Measurements from ENCODE around the gene AGBL5. TPM values are rescaled to one million over a fixed set of nuclear protein-coding genes. Genes with fewer than 3 reads are reported as not detected.
A peak's percentile ranks its signal among the peaks of the same experiment; 100 is the strongest.

AGBL5 gene
- total and polyA plus RNA-seq, 9 of the 15 experiments (the other 6 are each of a cell fraction or from before 2014, with no cell fraction given) = 3.3 to 52.7 (median 26.2) TPM

GRCh38 chr2:27032495-27033252, 18.8 kb upstream of the AGBL5 start, which contains the start of gene TMEM214 (continued):
- TF ChIP-seq CREB3L1 (IDR thresholded peaks at IDR 0.05; ENCODE audit: borderline replicate concordance, low read depth) = peak; percentile 100
- TF ChIP-seq, protein P1, sequence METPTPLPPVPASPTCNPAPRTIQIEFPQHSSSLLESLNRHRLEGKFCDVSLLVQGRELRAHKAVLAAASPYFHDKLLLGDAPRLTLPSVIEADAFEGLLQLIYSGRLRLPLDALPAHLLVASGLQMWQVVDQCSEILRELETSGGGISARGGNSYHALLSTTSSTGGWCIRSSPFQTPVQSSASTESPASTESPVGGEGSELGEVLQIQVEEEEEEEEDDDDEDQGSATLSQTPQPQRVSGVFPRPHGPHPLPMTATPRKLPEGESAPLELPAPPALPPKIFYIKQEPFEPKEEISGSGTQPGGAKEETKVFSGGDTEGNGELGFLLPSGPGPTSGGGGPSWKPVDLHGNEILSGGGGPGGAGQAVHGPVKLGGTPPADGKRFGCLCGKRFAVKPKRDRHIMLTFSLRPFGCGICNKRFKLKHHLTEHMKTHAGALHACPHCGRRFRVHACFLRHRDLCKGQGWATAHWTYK (CRISPR knock-in tag; IDR thresholded peaks at IDR 0.05) = 0 out of 2 replicates have a peak, but pooled peaks have one; percentile 15
- peak; percentile 60 for TF ChIP-seq MEIS2 (IDR thresholded peaks at IDR 0.05; ENCODE audit: partially characterized antibody)
- TF ChIP-seq SNRNP70 (optimal IDR thresholded peaks at IDR 0.05; ENCODE audit: low read depth, low read length) = no peak
- no peak for TF ChIP-seq TFAM (CRISPR knock-in tag; conservative IDR thresholded peaks at IDR 0.05)
- no peak for TF ChIP-seq ETV6 (IDR thresholded peaks at IDR 0.05; ENCODE audit: borderline replicate concordance in 1 of 2, low read depth in 2 of 2, low read length in 1 of 2)
- no peak for TF ChIP-seq ETV6 (CRISPR knock-in tag; IDR thresholded peaks at IDR 0.05; ENCODE audit: borderline replicate concordance)
- no peak; the same call in 1 of the 2 replicates for TF ChIP-seq ZNF431 (CRISPR knock-in tag; IDR thresholded peaks at IDR 0.05)
- TF ChIP-seq CBX5 (IDR thresholded peaks at IDR 0.05; ENCODE audit: borderline replicate concordance, low read depth) = no peak
- no peak for TF ChIP-seq HMG20B (CRISPR knock-in tag; IDR thresholded peaks at IDR 0.05)
- TF ChIP-seq FOXK1 (CRISPR knock-in tag; IDR thresholded peaks at IDR 0.05; ENCODE audit: borderline replicate concordance) = no peak
- TF ChIP-seq ZBTB7A (IDR thresholded peaks at IDR 0.05; ENCODE audit: borderline replicate concordance, control insufficient read depth, low read depth, low read length) = peak; percentile 71; the same call in 1 of the 2 replicates
- no peak for TF ChIP-seq ZNF57 (CRISPR knock-in tag; IDR thresholded peaks at IDR 0.05)
- TF ChIP-seq PCBP1 (IDR thresholded peaks at IDR 0.05; ENCODE audit: low read depth, low read length, poor library complexity, severe bottlenecking) = peak; percentile 53
- no peak for TF ChIP-seq TGIF2 (CRISPR knock-in tag; IDR thresholded peaks at IDR 0.05)
- TF ChIP-seq, protein P2, sequence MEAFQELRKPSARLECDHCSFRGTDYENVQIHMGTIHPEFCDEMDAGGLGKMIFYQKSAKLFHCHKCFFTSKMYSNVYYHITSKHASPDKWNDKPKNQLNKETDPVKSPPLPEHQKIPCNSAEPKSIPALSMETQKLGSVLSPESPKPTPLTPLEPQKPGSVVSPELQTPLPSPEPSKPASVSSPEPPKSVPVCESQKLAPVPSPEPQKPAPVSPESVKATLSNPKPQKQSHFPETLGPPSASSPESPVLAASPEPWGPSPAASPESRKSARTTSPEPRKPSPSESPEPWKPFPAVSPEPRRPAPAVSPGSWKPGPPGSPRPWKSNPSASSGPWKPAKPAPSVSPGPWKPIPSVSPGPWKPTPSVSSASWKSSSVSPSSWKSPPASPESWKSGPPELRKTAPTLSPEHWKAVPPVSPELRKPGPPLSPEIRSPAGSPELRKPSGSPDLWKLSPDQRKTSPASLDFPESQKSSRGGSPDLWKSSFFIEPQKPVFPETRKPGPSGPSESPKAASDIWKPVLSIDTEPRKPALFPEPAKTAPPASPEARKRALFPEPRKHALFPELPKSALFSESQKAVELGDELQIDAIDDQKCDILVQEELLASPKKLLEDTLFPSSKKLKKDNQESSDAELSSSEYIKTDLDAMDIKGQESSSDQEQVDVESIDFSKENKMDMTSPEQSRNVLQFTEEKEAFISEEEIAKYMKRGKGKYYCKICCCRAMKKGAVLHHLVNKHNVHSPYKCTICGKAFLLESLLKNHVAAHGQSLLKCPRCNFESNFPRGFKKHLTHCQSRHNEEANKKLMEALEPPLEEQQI (IDR thresholded peaks at IDR 0.05) = no peak
- no peak for TF ChIP-seq CBX3 (IDR thresholded peaks at IDR 0.05; ENCODE audit: borderline replicate concordance in 1 of 2, low read length in 2 of 2)
- no peak for TF ChIP-seq ZNF445 (CRISPR knock-in tag; IDR thresholded peaks at IDR 0.05; ENCODE audit: low read depth)
- TF ChIP-seq, protein P3, sequence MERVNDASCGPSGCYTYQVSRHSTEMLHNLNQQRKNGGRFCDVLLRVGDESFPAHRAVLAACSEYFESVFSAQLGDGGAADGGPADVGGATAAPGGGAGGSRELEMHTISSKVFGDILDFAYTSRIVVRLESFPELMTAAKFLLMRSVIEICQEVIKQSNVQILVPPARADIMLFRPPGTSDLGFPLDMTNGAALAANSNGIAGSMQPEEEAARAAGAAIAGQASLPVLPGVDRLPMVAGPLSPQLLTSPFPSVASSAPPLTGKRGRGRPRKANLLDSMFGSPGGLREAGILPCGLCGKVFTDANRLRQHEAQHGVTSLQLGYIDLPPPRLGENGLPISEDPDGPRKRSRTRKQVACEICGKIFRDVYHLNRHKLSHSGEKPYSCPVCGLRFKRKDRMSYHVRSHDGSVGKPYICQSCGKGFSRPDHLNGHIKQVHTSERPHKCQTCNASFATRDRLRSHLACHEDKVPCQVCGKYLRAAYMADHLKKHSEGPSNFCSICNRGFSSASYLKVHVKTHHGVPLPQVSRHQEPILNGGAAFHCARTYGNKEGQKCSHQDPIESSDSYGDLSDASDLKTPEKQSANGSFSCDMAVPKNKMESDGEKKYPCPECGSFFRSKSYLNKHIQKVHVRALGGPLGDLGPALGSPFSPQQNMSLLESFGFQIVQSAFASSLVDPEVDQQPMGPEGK (CRISPR knock-in tag; IDR thresholded peaks at IDR 0.05; ENCODE audit: borderline replicate concordance) = no peak
- TF ChIP-seq ZNF785 (CRISPR knock-in tag; IDR thresholded peaks at IDR 0.05) = no peak
